BLaER1 treated with 17β-estradiol and CSF1 and Interleukin-3, amounts not matched to agents 10 nM and 100 nM (cell line): ENCODE measurements around the gene GRID1.

Source experiments
- H3K27ac ChIP-seq, 11 experiments: shearing (Covaris generic); formaldehyde crosslinking; 2 replicates each; pipeline ENCODE4 v1.8.1; 2022
- H3K27me3 ChIP-seq, 11 experiments: shearing (Covaris generic); formaldehyde crosslinking; 2 replicates each; pipeline ENCODE4 v1.8.1; 2022
- H3K36me3 ChIP-seq, 11 experiments: shearing (Covaris generic); formaldehyde crosslinking; 2 replicates each; pipeline ENCODE4 v1.8.1; 2022
- H3K4me1 ChIP-seq, 10 experiments: shearing (Covaris generic); formaldehyde crosslinking; 2 replicates each; pipeline ENCODE4 v1.8.1; 2022
- H3K4me2 ChIP-seq, 11 experiments: shearing (Covaris generic); formaldehyde crosslinking; 2 replicates each; pipeline ENCODE4 v1.8.1; 2022
- H3K4me3 ChIP-seq, 10 experiments: shearing (Covaris generic); formaldehyde crosslinking; 2 replicates each; pipeline ENCODE4 v1.8.1; 2022
- H3K9ac ChIP-seq, 11 experiments: shearing (Covaris generic); formaldehyde crosslinking; 2 replicates each; pipeline ENCODE4 v1.8.1; 2022
- H3K9me3 ChIP-seq, 11 experiments: shearing (Covaris generic); formaldehyde crosslinking; replicated peaks in 1 of 11; 2 replicates each; pipeline ENCODE4 v1.8.1; 2022
- H4K20me1 ChIP-seq, 11 experiments: shearing (Covaris generic); formaldehyde crosslinking; 2 replicates each; pipeline ENCODE4 v1.8.1; 2022
- Cebpa-rat ChIP-seq, 11 experiments: shearing (Covaris generic); IDR thresholded peaks; 2 replicates each; pipeline ENCODE4 v1.8.1; 2022

The GRID1 gene

GRCh38 chr10:85600026-85600743, 766.4 kb downstream of the GRID1 start:
- H4K20me1 ChIP-seq, result no peaks in the 10 kb centered on the region
- no peak overlapping the region for H3K27ac ChIP-seq
- H3K4me3 ChIP-seq, result no peak overlapping the region
- no peak overlapping the region for H3K9ac ChIP-seq
- H3K4me2 ChIP-seq, result no peak overlapping the region
- no peaks in the 10 kb centered on the region for H3K36me3 ChIP-seq
- no peaks in the 10 kb centered on the region for H3K27me3 ChIP-seq
- no peaks in the 10 kb centered on the region for H3K4me1 ChIP-seq
- TF ChIP-seq Cebpa-rat (IDR thresholded peaks at IDR 0.05), result no peak
- H3K9me3 ChIP-seq, result no peaks in the 10 kb centered on the region

- TF ChIP-seq Cebpa-rat (IDR thresholded peaks at IDR 0.05), result no peak
- H4K20me1 ChIP-seq, result no peaks in the 10 kb centered on the region
- H3K9me3 ChIP-seq, result no peaks in the 10 kb centered on the region
- no peaks in the 10 kb centered on the region for H3K27me3 ChIP-seq
- peaks cover 0 to 10% (median 5%) of the 10 kb centered on the region in 10 experiments; a peak in 11 of 20 replicates for H3K4me1 ChIP-seq
- H3K9ac ChIP-seq, result no peak overlapping the region
- H3K4me2 ChIP-seq, result no peak overlapping the region
- no peak overlapping the region for H3K27ac ChIP-seq
- no peaks in the 10 kb centered on the region for H3K36me3 ChIP-seq
- H3K4me3 ChIP-seq, result no peak overlapping the region
These were observed 767.5 kb downstream of the GRID1 start for GRCh38 chr10:85599081-85599480.

GRCh38 chr10:85598646-85599045, 767.9 kb downstream of the GRID1 start:
- H3K36me3 ChIP-seq, result no peaks in the 10 kb centered on the region
- no peaks in the 10 kb centered on the region for H4K20me1 ChIP-seq
- H3K27me3 ChIP-seq, result no peaks in the 10 kb centered on the region
- peaks cover 0 to 13% (median 6%) of the 10 kb centered on the region in 10 experiments; a peak in 11 of 20 replicates for H3K4me1 ChIP-seq
- H3K4me3 ChIP-seq, result no peak overlapping the region
- H3K9me3 ChIP-seq, result no peaks in the 10 kb centered on the region
- no peak overlapping the region for H3K9ac ChIP-seq
- no peak overlapping the region for H3K27ac ChIP-seq
- TF ChIP-seq Cebpa-rat (IDR thresholded peaks at IDR 0.05), result no peak
- no peak overlapping the region for H3K4me2 ChIP-seq

GRCh38 chr10:85597006-85597405, 769.6 kb downstream of the GRID1 start:
- TF ChIP-seq Cebpa-rat (IDR thresholded peaks at IDR 0.05), result no peak
- Histone ChIP-seq H3K4me2 (no peak overlapping the region), H3K27me3 (no peaks in the 10 kb centered on the region)

GRCh38 chr10:85596389-85596788, 770.2 kb downstream of the GRID1 start:
- H3K27me3 ChIP-seq, result no peaks in the 10 kb centered on the region
- TF ChIP-seq Cebpa-rat (IDR thresholded peaks at IDR 0.05), result no peak

More at GRCh38 chr10:85597006-85597405, 769.6 kb downstream of the GRID1 start:
- no peak overlapping the region for H3K9ac ChIP-seq
- H3K4me3 ChIP-seq, result no peak overlapping the region
- no peaks in the 10 kb centered on the region for H3K9me3 ChIP-seq
- H4K20me1 ChIP-seq, result no peaks in the 10 kb centered on the region
- no peak overlapping the region for H3K27ac ChIP-seq
- H3K36me3 ChIP-seq, result no peaks in the 10 kb centered on the region
- H3K4me1 ChIP-seq, result peaks cover 0 to 13% (median 6%) of the 10 kb centered on the region in 10 experiments; a peak in 11 of 20 replicates

DNA sequence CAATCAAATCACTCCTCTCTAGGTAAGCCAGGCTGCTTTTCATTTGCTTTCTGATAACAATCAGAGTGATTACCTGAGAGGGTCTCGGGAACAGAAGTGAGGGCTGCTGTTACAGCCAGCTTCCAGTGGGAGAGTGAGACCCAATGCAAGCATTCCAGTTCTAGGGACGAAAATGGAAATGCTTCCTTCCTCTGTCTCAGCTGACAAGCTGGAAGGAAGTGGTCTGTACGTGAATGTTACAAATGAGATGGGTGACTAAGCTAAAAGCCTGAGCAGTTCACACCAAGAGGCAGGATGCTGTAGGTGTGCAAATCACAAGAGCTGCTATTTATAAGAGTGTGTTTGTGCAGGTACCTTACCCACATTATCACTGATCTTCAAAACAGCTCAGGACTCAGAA, 772.4 kb downstream of the GRID1 start:
- H3K27ac ChIP-seq, result no peak overlapping the region
- no peaks in the 10 kb centered on the region for H3K9me3 ChIP-seq
- H4K20me1 ChIP-seq, result no peaks in the 10 kb centered on the region
- peaks cover 0 to 13% (median 6%) of the 10 kb centered on the region in 10 experiments; a peak in 11 of 20 replicates for H3K4me1 ChIP-seq
- no peak overlapping the region for H3K9ac ChIP-seq
- no peak for TF ChIP-seq Cebpa-rat (IDR thresholded peaks at IDR 0.05)
- H3K27me3 ChIP-seq, result no peaks in the 10 kb centered on the region
- no peak overlapping the region for H3K4me3 ChIP-seq
- H3K36me3 ChIP-seq, result no peaks in the 10 kb centered on the region
- peak overlapping the region in 9 of 11 experiments; percentile 9 to 46 (median 23); a peak in 10 of 22 replicates for H3K4me2 ChIP-seq

More at GRCh38 chr10:85596389-85596788, 770.2 kb downstream of the GRID1 start:
- Histone ChIP-seq H3K9me3 (no peaks in the 10 kb centered on the region), H4K20me1 (no peaks in the 10 kb centered on the region), H3K4me2 (no peak overlapping the region), H3K9ac (no peak overlapping the region), H3K4me1 (peaks cover 0 to 13% (median 6%) of the 10 kb centered on the region in 10 experiments; a peak in 11 of 20 replicates), H3K4me3 (no peak overlapping the region), H3K27ac (no peak overlapping the region), H3K36me3 (no peaks in the 10 kb centered on the region)

DNA sequence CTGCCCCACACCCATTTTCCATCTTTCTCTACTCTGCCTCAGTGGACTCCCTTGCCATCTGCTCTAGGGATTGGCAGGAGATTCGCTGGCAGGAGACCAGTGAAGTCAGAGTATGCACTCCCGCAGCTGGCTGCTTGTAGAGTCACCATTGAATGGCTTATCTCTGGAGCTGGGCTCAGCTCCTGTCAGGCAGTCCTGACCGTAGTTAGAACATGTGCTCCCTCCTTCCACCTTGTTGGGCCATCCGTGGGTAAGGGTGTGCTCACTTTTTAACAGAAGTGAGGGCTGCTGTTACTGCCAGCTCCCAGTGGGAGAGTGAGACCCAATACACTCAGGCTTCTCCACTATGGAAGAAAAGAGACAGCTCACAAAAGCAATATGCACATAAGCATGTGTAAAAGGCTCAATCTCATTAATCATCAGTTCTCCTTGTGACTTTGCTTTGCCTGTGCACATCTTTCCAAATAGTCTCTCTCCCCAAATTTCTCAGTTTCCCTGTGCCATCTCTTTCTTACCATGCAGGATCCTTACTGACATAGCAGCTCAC, 773.3 kb downstream of the GRID1 start:
- Histone ChIP-seq H3K9me3 (no peaks in the 10 kb centered on the region), H3K27ac (no peak overlapping the region), H3K4me3 (no peak overlapping the region), H3K4me1 (peaks cover 0 to 13% (median 6%) of the 10 kb centered on the region in 10 experiments; a peak in 11 of 20 replicates), H3K27me3 (no peaks in the 10 kb centered on the region), H3K9ac (no peak overlapping the region), H3K36me3 (no peaks in the 10 kb centered on the region), H4K20me1 (no peaks in the 10 kb centered on the region), H3K4me2 (no peak overlapping the region)
- no peak for TF ChIP-seq Cebpa-rat (IDR thresholded peaks at IDR 0.05)

DNA sequence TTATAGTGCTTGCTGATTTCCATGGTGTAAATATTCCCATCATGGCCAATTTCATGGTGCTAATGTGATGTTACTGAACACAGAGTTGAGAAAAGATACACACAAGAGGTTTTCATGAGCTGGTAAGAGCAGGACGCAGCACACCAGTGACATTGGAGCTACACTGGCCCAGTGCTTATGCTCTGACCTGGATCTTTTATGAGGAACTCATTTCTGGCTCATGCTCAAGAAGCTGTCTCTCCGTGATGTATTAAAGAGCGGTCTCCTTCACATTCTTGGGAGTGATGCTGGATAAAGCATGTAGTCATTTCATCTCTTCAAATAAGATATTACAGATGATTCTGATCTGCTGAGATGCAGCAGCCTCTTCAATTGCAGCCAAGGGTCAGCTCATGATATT, 785.2 kb downstream of the GRID1 start:
- H4K20me1 ChIP-seq, result no peaks in the 10 kb centered on the region
- no peaks in the 10 kb centered on the region for H3K27me3 ChIP-seq
- H3K36me3 ChIP-seq, result no peaks in the 10 kb centered on the region
- no peak overlapping the region for H3K27ac ChIP-seq
- no peak overlapping the region for H3K4me2 ChIP-seq
- H3K4me3 ChIP-seq, result no peak overlapping the region
- peaks cover 0 to 13% (median 4%) of the 10 kb centered on the region in 11 experiments; a peak in 6 of 22 replicates for H3K9me3 ChIP-seq
- no peak overlapping the region for H3K9ac ChIP-seq
- TF ChIP-seq Cebpa-rat (IDR thresholded peaks at IDR 0.05), result no peak
- no peaks in the 10 kb centered on the region for H3K4me1 ChIP-seq

GRCh38 chr10:85580585-85580984, 786.0 kb downstream of the GRID1 start:
- no peak overlapping the region for H3K27ac ChIP-seq
- H3K36me3 ChIP-seq, result no peaks in the 10 kb centered on the region
- H3K9me3 ChIP-seq, result peaks cover 0 to 13% (median 4%) of the 10 kb centered on the region in 11 experiments; a peak in 6 of 22 replicates
- no peak for TF ChIP-seq Cebpa-rat (IDR thresholded peaks at IDR 0.05)
- H3K4me1 ChIP-seq, result no peaks in the 10 kb centered on the region
- H3K4me2 ChIP-seq, result no peak overlapping the region
- H4K20me1 ChIP-seq, result no peaks in the 10 kb centered on the region
- no peak overlapping the region for H3K9ac ChIP-seq
- no peak overlapping the region for H3K4me3 ChIP-seq
- H3K27me3 ChIP-seq, result no peaks in the 10 kb centered on the region

GRCh38 chr10:85578860-85579259, 787.7 kb downstream of the GRID1 start:
- no peak overlapping the region for H3K27ac ChIP-seq
- no peaks in the 10 kb centered on the region for H3K4me1 ChIP-seq
- H3K4me3 ChIP-seq, result no peak overlapping the region
- no peaks in the 10 kb centered on the region for H3K27me3 ChIP-seq
- H3K4me2 ChIP-seq, result no peak overlapping the region
- H3K9me3 ChIP-seq, result peaks cover 0 to 13% (median 4%) of the 10 kb centered on the region in 11 experiments; a peak in 6 of 22 replicates
- no peak overlapping the region for H3K9ac ChIP-seq
- no peaks in the 10 kb centered on the region for H4K20me1 ChIP-seq
- no peaks in the 10 kb centered on the region for H3K36me3 ChIP-seq
- no peak for TF ChIP-seq Cebpa-rat (IDR thresholded peaks at IDR 0.05)
